GM21390 (cell line): ENCODE data around the gene TNRC6C.
"Not testable (repeated sequence)": the region's sequence is repeated elsewhere in the genome, so short reads cannot be mapped to it uniquely, and the experiment has no call there.

ENCODE experiments used
- ATAC-seq: cut with Tn5 transposase; IDR thresholded peaks from one replicate; pipeline ENCODE4 v1.9.1; 2021; ENCODE audit not compliant: unreplicated experiment

The TNRC6C gene

GRCh38 chr17:78111016-78111726 lies 152.7 kb downstream of the TNRC6C start:
- ATAC-seq = no peak

DNA sequence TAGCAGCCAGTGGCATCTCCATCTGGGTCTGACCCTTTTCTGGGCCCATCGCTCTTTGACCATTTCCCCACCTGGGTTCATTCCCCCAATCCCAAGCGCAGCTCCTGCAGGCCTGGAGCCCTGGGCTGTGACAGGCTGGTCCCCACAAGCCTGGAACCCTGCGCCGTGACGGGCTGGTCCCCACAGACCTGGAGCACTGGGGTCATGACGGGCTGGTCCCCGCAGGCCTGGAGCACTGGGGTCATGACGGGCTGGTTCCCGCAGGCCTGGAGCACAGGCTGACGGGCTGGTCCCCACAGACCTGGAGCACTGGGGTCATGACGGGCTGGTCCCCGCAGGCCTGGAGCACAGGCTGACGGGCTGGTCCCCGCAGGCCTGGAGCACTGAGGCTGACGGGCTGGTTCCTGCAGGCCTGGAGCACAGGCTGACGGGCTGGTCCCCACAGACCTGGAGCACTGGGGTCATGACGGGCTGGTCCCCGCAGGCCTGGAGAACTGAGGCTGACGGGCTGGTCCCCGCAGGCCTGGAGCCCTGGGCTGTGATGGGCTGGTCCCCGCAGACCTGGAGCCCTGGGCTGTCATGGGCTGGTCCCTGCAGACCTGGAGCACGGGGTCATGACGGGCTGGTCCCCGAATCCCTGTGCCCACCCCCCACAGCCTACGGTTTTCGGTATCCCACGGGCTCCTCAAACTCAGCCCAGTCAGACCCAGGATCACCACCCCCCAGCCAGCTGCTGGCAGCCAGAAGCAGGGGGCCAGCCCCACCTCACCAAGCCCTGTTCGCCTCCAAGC lies 153.4 kb downstream of the TNRC6C start:
- ATAC-seq = no peak

- no peak for ATAC-seq
These were observed 154.3 kb downstream of the TNRC6C start for GRCh38 chr17:78112518-78113471.

GRCh38 chr17:78113804-78114785 lies 155.6 kb downstream of the TNRC6C start:
- ATAC-seq = no peak

DNA sequence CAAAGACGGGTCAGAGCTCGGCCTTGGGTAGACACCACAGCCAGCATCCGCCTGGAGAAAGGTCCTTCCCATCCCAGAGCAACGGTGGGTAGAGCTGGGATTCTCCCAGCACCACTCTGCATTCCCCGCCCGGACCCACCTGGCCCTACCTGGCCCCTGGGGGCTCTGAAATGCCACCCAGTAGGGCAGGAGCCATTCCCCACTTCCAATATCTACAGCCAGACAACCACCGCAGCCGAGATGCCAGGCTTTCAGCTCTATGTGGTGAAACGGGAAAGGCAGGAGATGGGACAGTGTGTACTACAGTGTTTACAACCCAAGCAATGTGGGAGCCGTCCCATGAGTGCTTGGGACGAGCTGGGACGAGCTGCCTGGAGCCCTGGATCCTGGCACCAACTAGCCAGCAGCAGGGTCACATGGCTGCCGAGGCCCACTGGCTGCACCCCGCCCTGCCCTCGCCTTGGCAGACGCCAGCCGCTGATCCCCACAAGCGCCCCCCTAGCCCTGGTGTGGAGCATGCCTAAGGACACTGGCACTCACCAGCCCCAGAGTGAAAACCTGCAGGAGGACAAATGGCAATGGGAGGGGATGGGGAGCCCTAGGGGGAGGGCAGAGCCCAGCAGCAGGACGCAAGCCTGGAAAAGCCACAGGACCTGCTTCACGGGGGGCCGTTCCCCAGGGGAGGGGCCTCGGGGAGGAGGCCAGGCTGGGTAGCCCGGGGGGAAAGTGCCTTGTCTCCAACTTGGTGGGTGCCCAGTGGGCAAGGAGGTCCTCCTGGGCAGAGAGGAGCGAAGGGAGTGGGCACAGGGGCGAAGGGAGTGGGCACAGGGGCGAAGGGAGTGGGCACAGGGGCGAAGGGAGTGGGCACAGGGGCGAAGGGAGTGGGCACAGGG lies 156.6 kb downstream of the TNRC6C start:
- no peak for ATAC-seq

DNA sequence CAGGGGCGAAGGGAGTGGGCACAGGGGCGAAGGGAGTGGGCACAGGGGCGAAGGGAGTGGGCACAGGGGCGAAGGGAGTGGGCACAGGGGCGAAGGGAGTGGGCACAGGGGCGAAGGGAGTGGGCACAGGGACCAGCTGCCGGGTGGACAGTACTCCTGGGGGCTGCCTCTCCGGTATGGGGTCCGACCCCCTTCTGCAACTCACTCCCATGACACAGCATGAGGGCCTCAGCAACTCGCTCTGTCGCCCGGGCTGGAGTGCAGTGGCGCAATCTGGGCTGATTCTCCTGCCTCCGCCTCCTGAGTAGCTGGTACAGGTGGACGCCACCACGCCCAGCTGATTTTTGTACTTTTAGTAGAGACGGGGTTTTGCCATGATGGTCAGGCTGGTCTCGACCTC lies 157.3 kb downstream of the TNRC6C start:
- ATAC-seq = not testable (repeated sequence)

DNA sequence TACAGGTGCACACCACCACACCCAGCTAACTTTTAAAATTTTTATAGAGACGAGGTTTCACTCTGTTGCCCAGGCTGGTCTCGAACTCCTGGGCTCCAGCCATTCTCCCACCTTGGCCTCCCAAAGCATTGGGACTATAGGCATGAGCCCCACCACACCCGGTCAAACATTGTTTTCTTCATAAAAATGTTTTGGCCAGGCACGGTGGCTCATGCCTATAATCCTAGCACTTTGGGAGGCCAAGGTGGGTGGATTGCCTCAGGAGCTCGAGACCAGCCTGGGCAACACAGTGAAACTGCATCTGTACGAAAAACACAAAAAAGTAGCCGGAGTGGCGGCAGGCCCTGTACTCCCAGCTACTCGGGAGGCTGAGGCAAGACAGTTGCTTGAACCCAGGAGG lies 157.9 kb downstream of the TNRC6C start:
- no peak for ATAC-seq

- no peak for ATAC-seq
These were observed 158.8 kb downstream of the TNRC6C start for GRCh38 chr17:78117027-78117981.

DNA sequence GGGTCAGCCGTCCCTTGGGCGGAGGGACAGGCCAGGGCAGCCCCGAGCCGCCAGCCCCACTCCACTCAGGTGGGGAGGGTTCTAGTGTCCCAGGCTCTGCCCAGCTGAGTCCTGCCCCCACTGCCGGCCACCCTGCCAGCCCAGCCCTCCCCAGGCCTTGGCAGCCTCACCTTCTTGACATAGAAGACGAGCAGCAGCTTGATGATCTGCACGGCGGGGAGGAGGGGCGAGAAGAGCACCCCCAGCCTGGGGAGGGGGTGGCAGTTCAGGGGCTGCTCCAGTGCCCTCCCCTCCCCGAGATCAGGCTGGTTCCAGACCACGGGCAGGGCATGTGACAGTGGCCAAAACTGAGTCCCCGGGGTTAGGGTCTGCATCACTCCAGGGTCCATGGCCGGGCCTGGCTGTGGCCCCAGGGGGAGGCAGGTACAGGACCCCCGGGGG lies 160.3 kb downstream of the TNRC6C start:
- no peak for ATAC-seq

- ATAC-seq = no peak
These were observed 162.0 kb downstream of the TNRC6C start for GRCh38 chr17:78120537-78120936.

- no peak for ATAC-seq
These were observed 162.7 kb downstream of the TNRC6C start for GRCh38 chr17:78120971-78121800.

DNA sequence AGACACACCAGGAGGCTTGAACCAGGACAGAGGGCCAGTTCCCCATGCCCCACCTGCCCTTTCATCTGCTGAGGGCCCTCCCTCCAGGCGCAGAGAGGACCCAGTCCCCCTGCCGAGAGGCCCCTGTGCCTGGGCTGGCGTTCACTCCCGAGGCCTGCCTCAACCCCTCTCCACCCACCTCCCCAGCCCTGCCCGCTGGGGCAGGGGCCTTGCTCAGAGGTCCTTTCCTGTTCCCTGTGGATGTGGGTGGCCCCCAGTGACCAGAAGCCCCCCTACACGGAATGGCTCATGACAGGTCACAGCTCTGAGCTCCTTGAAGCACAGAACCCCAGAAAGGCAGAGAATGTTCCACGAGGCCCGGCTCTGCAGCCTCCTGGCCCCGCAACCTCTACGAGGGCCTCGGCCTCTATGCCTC lies 163.3 kb downstream of the TNRC6C start:
- ATAC-seq = no peak

DNA sequence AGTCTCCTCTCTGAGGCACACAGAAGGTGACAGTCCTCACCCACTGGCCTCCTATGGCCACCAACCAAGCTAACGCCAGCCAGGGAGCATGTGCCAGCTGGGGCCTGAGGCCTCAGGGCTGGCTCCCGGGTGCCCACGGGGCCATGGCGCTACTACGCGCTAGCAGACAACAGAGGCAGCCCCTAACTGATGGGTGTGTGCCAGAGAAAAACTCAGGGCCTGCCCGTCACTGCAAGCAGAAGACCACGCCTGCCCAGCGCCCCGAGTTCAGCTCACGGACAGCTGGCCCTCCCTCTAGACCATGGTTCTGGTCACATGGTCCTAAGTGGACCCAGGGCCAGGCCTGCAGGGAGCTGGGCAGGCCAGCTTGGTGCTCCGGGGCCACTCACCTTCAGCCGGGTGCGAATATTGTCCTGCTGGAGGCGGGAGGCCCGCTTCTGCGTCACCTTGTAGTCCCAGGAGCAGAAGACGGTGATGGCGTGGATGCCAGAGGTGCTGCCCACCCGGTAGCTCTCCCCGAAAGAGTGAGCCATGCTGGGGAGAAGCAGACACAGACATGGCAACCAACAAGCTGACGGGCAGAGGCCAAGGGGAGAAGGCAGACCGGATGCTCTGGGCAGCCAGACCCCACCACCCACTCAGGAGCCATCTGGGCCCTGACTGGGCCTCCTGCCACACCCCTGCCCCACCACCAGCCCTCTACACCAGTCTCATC lies 163.9 kb downstream of the TNRC6C start:
- ATAC-seq = no peak

DNA sequence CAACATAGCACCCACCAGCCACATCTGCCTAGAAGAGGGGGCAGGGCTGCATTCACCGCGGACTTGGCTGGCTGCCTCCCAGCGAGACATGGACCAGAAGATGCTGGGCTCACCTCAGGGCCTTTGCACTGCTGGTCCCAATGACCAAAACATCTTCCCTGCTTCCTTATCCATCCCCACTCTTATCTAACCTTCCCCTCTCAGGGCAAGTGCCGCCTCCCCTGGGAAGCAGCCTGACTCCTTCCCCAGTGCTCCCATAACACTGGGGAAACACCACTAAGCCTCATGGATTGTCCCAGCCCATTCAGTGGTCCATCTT lies 164.4 kb downstream of the TNRC6C start:
- ATAC-seq = no peak

GRCh38 chr17:78123258-78123929 lies 164.9 kb downstream of the TNRC6C start:
- ATAC-seq = no peak
